Lower leg skin (tissue), 3 donors: Measurements from ENCODE around the gene SEL1L3.

Source experiments
- POLR2A ChIP-seq, 2 donors: fragments of 450-650 bp; IDR thresholded peaks; one replicate each; pipeline ENCODE4 v1.6.1; 2016 to 2017; ENCODE audit warnings: antibody characterized with exemption in 2 of 2, mild to moderate bottlenecking in 1 of 2, moderate library complexity in 1 of 2
- TF ChIP-seq, protein P1 (sequence below), 3 donors: fragments of 450-650 bp; IDR thresholded peaks; one replicate each; pipeline ENCODE4 v1.5.1; 2016; ENCODE audit warnings: antibody characterized with exemption in 3 of 3, mild to moderate bottlenecking in 3 of 3, moderate library complexity in 2 of 3

- TF ChIP-seq, protein P1, sequence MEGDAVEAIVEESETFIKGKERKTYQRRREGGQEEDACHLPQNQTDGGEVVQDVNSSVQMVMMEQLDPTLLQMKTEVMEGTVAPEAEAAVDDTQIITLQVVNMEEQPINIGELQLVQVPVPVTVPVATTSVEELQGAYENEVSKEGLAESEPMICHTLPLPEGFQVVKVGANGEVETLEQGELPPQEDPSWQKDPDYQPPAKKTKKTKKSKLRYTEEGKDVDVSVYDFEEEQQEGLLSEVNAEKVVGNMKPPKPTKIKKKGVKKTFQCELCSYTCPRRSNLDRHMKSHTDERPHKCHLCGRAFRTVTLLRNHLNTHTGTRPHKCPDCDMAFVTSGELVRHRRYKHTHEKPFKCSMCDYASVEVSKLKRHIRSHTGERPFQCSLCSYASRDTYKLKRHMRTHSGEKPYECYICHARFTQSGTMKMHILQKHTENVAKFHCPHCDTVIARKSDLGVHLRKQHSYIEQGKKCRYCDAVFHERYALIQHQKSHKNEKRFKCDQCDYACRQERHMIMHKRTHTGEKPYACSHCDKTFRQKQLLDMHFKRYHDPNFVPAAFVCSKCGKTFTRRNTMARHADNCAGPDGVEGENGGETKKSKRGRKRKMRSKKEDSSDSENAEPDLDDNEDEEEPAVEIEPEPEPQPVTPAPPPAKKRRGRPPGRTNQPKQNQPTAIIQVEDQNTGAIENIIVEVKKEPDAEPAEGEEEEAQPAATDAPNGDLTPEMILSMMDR (IDR thresholded peaks at IDR 0.05): no peak
- TF ChIP-seq POLR2A (IDR thresholded peaks at IDR 0.05): no peak
Measured at GRCh38 chr4:25837107-25837506, 25.7 kb downstream of the SEL1L3 start.
